OCI-LY3 (cell line): ENCODE data around the gene PAPSS2.

Experiments
- H2AFZ ChIP-seq: fragments of 200-600, 300-600 bp; shearing (Covaris generic); 2 replicates; pipeline ENCODE4 v1.6.0; 2014; ENCODE audit warnings: antibody characterized with exemption, low read depth, low read length
- H3K27ac ChIP-seq: fragments of 200-600, 300-600 bp; sonication (generic); 2 replicates; pipeline ENCODE4 v1.5.1; 2014; ENCODE audit warnings: mild to moderate bottlenecking, low read length, moderate library complexity, mixed read lengths
- H3K27me3 ChIP-seq: fragments of 200-600, 300-600 bp; sonication (generic); 2 replicates; pipeline ENCODE4 v1.6.1; 2014; ENCODE audit warnings: low read depth, low read length, mixed read lengths
- H3K36me3 ChIP-seq: fragments of 200-600, 300-600 bp; sonication (generic); replicated peaks from 2 replicates; pipeline ENCODE3; 2014; ENCODE audit warnings: low read depth, low read length, mixed read lengths
- H3K4me1 ChIP-seq: fragments of 300-600, 200-600 bp; sonication (generic); 2 replicates; pipeline ENCODE4 v1.6.1; 2014; ENCODE audit warnings: low read length, mixed read lengths
- H3K4me2 ChIP-seq: fragments of 200-600, 300-600 bp; sonication (generic); 2 replicates; pipeline ENCODE4 v1.6.1; 2014; ENCODE audit warnings: low read length, mixed read lengths
- H3K4me3 ChIP-seq: fragments of 300-600, 200-600 bp; sonication (generic); 2 replicates; pipeline ENCODE4 v1.5.1; 2014; ENCODE audit warnings: antibody characterized with exemption, mild to moderate bottlenecking, low read length, moderate library complexity
- H3K79me2 ChIP-seq: fragments of 300-600, 200-600 bp; shearing (Covaris generic); 2 replicates; pipeline ENCODE4 v1.6.1; 2014; ENCODE audit warnings: mild to moderate bottlenecking, low read length, mixed read lengths
- H3K9ac ChIP-seq: fragments of 300-600, 200-600 bp; shearing (Covaris generic); 2 replicates; pipeline ENCODE4 v1.6.0; 2014; ENCODE audit warnings: mild to moderate bottlenecking, low read length, moderate library complexity
- H3K9me3 ChIP-seq: fragments of 200-600, 300-600 bp; shearing (Covaris generic); 2 replicates; pipeline ENCODE4 v1.6.1; 2014; ENCODE audit warnings: low read length, mixed read lengths; ENCODE audit not compliant: insufficient read depth
- H4K20me1 ChIP-seq: fragments of 200-600, 300-600 bp; sonication (generic); 2 replicates; pipeline ENCODE4 v1.6.1; 2016; ENCODE audit warnings: low read length, mixed read lengths; ENCODE audit not compliant: insufficient read depth
- EZH2phosphoT487 ChIP-seq: fragments of 200-600 bp; shearing (Covaris generic); IDR thresholded peaks from 2 replicates; pipeline ENCODE4 v1.6.1; 2018; ENCODE audit warnings: antibody characterized with exemption, mixed run types, low read depth
- TF ChIP-seq, protein P1 (sequence below): fragments of 200-600, 300-600 bp; sonication (generic); IDR thresholded peaks from 2 replicates; pipeline ENCODE4 v1.5.1; 2014; ENCODE audit warnings: antibody characterized with exemption, low read length, low read depth

The PAPSS2 gene

DNA sequence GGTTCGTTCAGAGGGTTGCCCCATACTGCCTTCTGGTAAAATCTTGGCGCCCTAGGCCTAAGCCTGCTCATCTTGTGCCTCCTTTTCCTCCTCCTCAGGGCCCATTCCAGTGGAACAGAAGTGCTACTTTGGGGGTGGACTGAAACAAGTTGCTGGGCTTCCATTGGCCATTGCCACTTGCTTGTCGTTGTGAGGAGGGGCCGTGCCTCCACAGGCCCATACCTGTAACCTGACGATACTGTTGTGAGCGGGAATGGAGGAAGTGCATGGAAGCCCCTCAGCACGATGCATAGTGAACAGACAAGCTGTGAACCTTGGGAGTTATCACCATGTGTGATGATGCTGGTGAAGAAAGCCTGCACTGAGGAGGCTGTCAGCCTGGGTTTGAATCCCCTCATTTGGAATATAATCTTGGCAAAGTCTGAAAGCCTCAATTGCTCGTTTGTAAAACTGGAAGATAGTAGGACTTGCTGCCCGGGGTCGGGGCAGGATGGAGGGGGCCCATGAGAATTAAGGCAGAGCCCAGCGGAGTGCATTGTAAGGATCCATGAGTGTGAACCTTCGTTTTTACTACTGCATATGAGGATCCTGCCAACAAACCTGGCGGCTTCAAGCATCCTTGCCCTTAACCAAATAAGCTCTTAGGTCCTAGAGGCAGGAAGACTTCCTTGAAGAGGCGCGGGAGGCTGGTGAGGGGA is 671 bp upstream of the PAPSS2 start:
- Histone ChIP-seq H3K4me2 (no peak overlapping the region), H3K27ac (no peak overlapping the region), H3K79me2 (no peaks in the 10 kb centered on the region), H3K4me3 (peak overlapping the region; percentile 76), H3K4me1 (no peaks in the 10 kb centered on the region), H3K27me3 (0 out of 2 replicates have a peak, but pooled peaks cover 15% of the 10 kb centered on the region), H3K9me3 (no peaks in the 10 kb centered on the region), H2AFZ (no peak overlapping the region), H3K36me3 (no peaks in the 10 kb centered on the region), H3K9ac (no peak overlapping the region), H4K20me1 (no peaks in the 10 kb centered on the region)
- TF ChIP-seq, protein P1, sequence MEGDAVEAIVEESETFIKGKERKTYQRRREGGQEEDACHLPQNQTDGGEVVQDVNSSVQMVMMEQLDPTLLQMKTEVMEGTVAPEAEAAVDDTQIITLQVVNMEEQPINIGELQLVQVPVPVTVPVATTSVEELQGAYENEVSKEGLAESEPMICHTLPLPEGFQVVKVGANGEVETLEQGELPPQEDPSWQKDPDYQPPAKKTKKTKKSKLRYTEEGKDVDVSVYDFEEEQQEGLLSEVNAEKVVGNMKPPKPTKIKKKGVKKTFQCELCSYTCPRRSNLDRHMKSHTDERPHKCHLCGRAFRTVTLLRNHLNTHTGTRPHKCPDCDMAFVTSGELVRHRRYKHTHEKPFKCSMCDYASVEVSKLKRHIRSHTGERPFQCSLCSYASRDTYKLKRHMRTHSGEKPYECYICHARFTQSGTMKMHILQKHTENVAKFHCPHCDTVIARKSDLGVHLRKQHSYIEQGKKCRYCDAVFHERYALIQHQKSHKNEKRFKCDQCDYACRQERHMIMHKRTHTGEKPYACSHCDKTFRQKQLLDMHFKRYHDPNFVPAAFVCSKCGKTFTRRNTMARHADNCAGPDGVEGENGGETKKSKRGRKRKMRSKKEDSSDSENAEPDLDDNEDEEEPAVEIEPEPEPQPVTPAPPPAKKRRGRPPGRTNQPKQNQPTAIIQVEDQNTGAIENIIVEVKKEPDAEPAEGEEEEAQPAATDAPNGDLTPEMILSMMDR = no peak

DNA sequence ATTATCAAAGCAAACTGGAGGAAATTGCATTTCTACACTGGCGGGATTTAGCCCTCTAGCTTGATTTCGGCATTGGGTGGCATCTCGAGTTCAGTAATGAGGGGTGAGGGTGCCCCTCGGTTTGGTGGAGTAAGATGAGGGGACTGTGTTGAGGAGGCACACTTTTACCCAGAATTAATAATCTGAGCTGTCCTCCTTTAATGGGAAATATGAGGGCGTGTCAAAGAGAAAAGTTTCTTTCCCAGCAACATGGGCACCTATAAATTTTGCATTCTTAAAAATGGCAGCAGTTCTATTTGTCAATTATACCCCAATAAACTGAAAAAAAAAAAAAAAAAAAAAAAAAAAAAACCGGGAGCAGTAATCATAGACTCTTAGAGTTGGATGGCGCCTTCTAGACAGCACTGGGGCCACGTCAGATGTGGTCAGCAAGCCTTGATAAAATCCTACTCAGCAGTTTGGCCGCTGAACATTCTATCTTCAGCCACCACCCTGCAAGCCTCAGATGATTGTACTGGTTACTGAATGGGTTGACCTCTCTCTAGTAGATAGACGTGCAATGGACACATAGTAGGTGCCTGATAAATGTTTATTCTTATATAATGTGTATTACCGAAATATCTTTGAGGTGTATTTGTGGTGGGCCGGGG is 931 bp downstream of the PAPSS2 start:
- Histone ChIP-seq H3K79me2 (no peaks in the 10 kb centered on the region), H3K36me3 (no peaks in the 10 kb centered on the region), H3K4me2 (peak overlapping the region; percentile 78), H3K9me3 (no peaks in the 10 kb centered on the region), H3K27ac (no peak overlapping the region), H2AFZ (peak overlapping the region; percentile 63), H3K4me1 (no peaks in the 10 kb centered on the region), H4K20me1 (no peaks in the 10 kb centered on the region), H3K4me3 (peak overlapping the region; percentile 76), H3K9ac (peak overlapping the region; percentile 32), H3K27me3 (0 out of 2 replicates have a peak, but pooled peaks cover 15% of the 10 kb centered on the region)
- no peak for TF ChIP-seq EZH2phosphoT487
- TF ChIP-seq, protein P1 = no peak

DNA sequence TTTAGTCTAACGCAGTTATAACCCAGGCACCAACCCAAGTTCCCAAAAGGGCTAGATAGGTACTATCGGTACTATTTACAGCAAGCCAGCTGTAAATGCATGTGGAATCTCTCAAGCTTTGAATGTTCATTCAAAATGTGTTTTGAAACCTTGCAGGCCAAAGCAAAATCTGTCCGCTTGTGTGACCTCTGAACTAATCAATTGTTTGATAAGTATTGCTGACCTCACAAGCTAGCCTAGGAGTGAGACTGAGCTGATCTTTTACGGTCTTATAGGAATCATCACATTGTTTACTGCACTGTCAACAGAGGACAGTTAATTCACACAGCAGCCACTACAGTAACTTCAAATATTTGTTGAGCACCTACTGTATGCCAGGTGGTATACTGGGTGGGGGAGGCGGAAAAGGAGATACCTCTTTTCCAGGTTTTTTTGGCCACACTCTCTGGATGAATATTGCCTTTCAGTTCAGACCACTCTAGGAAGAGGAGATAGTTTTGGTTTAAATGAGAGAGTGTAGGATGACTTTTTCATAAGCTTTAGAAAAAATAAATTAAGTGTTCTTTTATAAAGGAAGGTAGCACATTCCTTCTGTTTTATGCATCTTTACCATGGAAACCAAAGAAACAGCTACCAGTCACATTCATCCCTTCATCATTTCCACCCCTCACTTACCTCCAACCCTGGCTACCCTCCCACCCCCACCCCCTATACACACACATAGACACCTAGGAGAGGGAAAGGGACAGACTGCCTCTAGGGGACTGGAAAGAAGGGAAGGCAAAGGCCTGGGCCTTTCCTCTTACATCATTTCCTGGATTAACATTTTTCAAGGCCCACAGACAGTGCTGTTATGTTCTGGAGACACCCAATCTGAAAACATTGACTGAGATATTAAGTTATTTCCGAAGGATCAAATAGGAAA is 2.4 kb downstream of the PAPSS2 start:
- H3K9ac ChIP-seq = no peak overlapping the region
- no peaks in the 10 kb centered on the region for H3K79me2 ChIP-seq

More for the DNA sequence above, 2.4 kb downstream of the PAPSS2 start:
- Histone ChIP-seq H4K20me1 (no peaks in the 10 kb centered on the region), H3K36me3 (no peaks in the 10 kb centered on the region), H3K9me3 (no peaks in the 10 kb centered on the region), H3K4me1 (no peaks in the 10 kb centered on the region), H3K4me2 (no peak overlapping the region), H3K27me3 (0 out of 2 replicates have a peak, but pooled peaks cover 15% of the 10 kb centered on the region), H3K4me3 (no peak overlapping the region), H2AFZ (no peak overlapping the region), H3K27ac (no peak overlapping the region)
- TF ChIP-seq, protein P1 = no peak
- no peak for TF ChIP-seq EZH2phosphoT487
